B cell (primary cell): ENCODE measurements around the gene CDK11A. TPM values are rescaled to one million over a fixed set of nuclear protein-coding genes. Genes with fewer than 3 reads are reported as not detected.

Experiments
- ATAC-seq: fragments of 200-7000 bp; cut with Tn5 transposase; one replicate; pipeline ENCODE4 v1.10.0; 2021; ENCODE audit warnings: low read depth, mild to moderate bottlenecking, moderate number of reproducible peaks, moderate library complexity
- CTCF ChIA-PET: fragments of 350-600 bp; sonication (Branson Sonifier 250); formaldehyde crosslinking; loops from one replicate; lab custom pipeline; 2021; ENCODE audit warnings: antibody characterized with exemption, inconsistent platforms; lab: Charles Lee
- POLR2A ChIA-PET: fragments of 350-600 bp; sonication (Branson Sonifier 250); formaldehyde crosslinking; loops from one replicate; lab custom pipeline; 2021; ENCODE audit warnings: antibody characterized with exemption; lab: Charles Lee
- DNase-seq: peaks from one replicate; pipeline ENCODE4 v3.0.0; 2013
- H2AFZ ChIP-seq: 2 replicates; pipeline ENCODE4 v1.6.1; 2012; ENCODE audit warnings: mild to moderate bottlenecking, low read depth, low read length; ENCODE audit not compliant: insufficient read depth, poor library complexity, severe bottlenecking
- H3K27ac ChIP-seq, 2 donors: 1 replicate in 1 of 2; 2 replicates in 1 of 2; pipeline ENCODE4 v1.5.1; 2012 to 2013; ENCODE audit warnings: low read length in 2 of 2, mild to moderate bottlenecking in 2 of 2, moderate library complexity in 1 of 2
- H3K27me3 ChIP-seq, 4 experiments: fragments of 200-600 bp in 1 of 4; sonication (generic) in 1 of 4; replicated peaks in 1 of 4; 1 replicate in 2 of 4; 2 replicates in 2 of 4; pipeline versions ENCODE4 v1.6.1 to v1.7.0; 2013 to 2016; ENCODE audit warnings: low read length in 3 of 4, mild to moderate bottlenecking in 2 of 4, mixed read lengths in 1 of 4, moderate library complexity in 1 of 4; ENCODE audit not compliant: insufficient read depth in 4 of 4, control insufficient read depth in 3 of 4; ENCODE audit errors: control extremely low read depth in 1 of 4
- H3K36me3 ChIP-seq, 2 experiments: replicated peaks in 1 of 2; 1 replicate in 1 of 2; 2 replicates in 1 of 2; pipeline versions ENCODE4 v1.6.1 to v1.7.1; 2013; ENCODE audit warnings: low read length in 1 of 2; ENCODE audit not compliant: insufficient read depth in 2 of 2, control insufficient read depth in 1 of 2; ENCODE audit errors: control extremely low read depth in 1 of 2, extremely low read depth in 1 of 2
- H3K4me1 ChIP-seq, 2 donors: fragments of 200-600 bp in 1 of 2; sonication (generic) in 1 of 2; 1 replicate in 1 of 2; 2 replicates in 1 of 2; pipeline versions ENCODE4 v1.5.1 to v1.6.1; 2013 to 2017; ENCODE audit warnings: low read length in 2 of 2; ENCODE audit not compliant: control insufficient read depth in 2 of 2, insufficient read depth in 2 of 2
- H3K4me2 ChIP-seq: replicated peaks from 2 replicates; pipeline ENCODE3; 2012; ENCODE audit warnings: mild to moderate bottlenecking, low read depth, low read length; ENCODE audit not compliant: poor library complexity, severe bottlenecking
- H3K4me3 ChIP-seq, 5 experiments: fragments of 200-600 bp in 1 of 5; sonication (generic) in 1 of 5; 1 replicate in 3 of 5; 2 replicates in 2 of 5; pipeline versions ENCODE4 v1.5.1 to v1.7.0; 2011 to 2016; ENCODE audit warnings: low read length in 4 of 5, mild to moderate bottlenecking in 4 of 5, low read depth in 2 of 5, control low read depth in 1 of 5, moderate library complexity in 1 of 5; ENCODE audit not compliant: insufficient read depth in 1 of 5; ENCODE audit errors: control extremely low read depth in 1 of 5, extremely low read depth in 1 of 5
- H3K79me2 ChIP-seq: fragments of 200-600 bp; sonication (generic); one replicate; pipeline ENCODE4 v1.6.0; 2016; ENCODE audit warnings: low read length; ENCODE audit not compliant: control insufficient read depth, insufficient read depth
- H3K9ac ChIP-seq: fragments of 200-600 bp; sonication (generic); 2 replicates; pipeline ENCODE4 v1.6.1; 2017; ENCODE audit warnings: mild to moderate bottlenecking, low read length, moderate library complexity
- H3K9me3 ChIP-seq, 3 donors: one replicate each; pipeline versions ENCODE4 v1.6.1 to v1.7.1; 2013; ENCODE audit warnings: low read length in 2 of 3; ENCODE audit not compliant: control insufficient read depth in 2 of 3, insufficient read depth in 1 of 3; ENCODE audit errors: control extremely low read depth in 1 of 3
- H4K20me1 ChIP-seq: 2 replicates; pipeline ENCODE4 v1.6.0; 2012; ENCODE audit warnings: mild to moderate bottlenecking, low read length; ENCODE audit not compliant: insufficient read depth, control insufficient read depth, poor library complexity, severe bottlenecking
- H3K27ac Mint-ChIP-seq: one replicate; pipeline ENCODE4 v1.8.0; 2021; ENCODE audit warnings: mixed read lengths
- H3K27me3 Mint-ChIP-seq: one replicate; pipeline ENCODE4 v1.8.0; 2021; ENCODE audit warnings: mixed read lengths
- H3K4me1 Mint-ChIP-seq: one replicate; pipeline ENCODE4 v1.8.0; 2021; ENCODE audit warnings: mixed read lengths
- H3K4me3 Mint-ChIP-seq: one replicate; pipeline ENCODE4 v1.8.0; 2021; ENCODE audit warnings: mixed read lengths
- H3K9me3 Mint-ChIP-seq: one replicate; pipeline ENCODE4 v1.8.0; 2022; ENCODE audit warnings: mixed read lengths; ENCODE audit not compliant: insufficient read depth
- CTCF ChIP-seq: fragments of 200-600 bp; IDR thresholded peaks from one replicate; pipeline ENCODE4 v1.8.0; 2022; ENCODE audit warnings: antibody characterized with exemption, mild to moderate bottlenecking
- EZH2 ChIP-seq: IDR thresholded peaks from 2 replicates; pipeline ENCODE4 v1.6.1; 2012; ENCODE audit warnings: borderline replicate concordance, low read depth, mild to moderate bottlenecking, moderate library complexity, low read length; ENCODE audit not compliant: insufficient read depth, poor library complexity, severe bottlenecking
- WGBS: methylation state at CpG from one replicate; pipeline ENCODE4 v1.1.5; 2013; ENCODE audit warnings: missing lambda C conversion rate; ENCODE audit not compliant: insufficient coverage; 5-methylcytosine and 5-hydroxymethylcytosine counted together
- intact Hi-C: fragments of 100-400 bp; cut with micrococcal nuclease; formaldehyde crosslinking; loops from one replicate; pipeline ENCODE4 v1.10.0; 2022
- polyA plus RNA-seq: library from polyadenylated mRNA; depleted of rRNA; stranded (reverse); fragments of >200 nt; gene quantifications from 2 replicates; pipeline ENCODE4 v1.2.3, GENCODE V29; 2012
- total RNA-seq, 2 donors: library from RNA; stranded (reverse); fragments of 120-200 nt in 1 of 2; gene quantifications; 1 replicate in 1 of 2; 2 replicates in 1 of 2; pipeline versions ENCODE4 v1.2.3 to v1.2.4, GENCODE V29; 2013 to 2022

The CDK11A gene
- total and polyA plus RNA-seq, 2 donors (not counting 1 experiment from before 2014, with no cell fraction given) = 82.1 to 138 TPM

DNA sequence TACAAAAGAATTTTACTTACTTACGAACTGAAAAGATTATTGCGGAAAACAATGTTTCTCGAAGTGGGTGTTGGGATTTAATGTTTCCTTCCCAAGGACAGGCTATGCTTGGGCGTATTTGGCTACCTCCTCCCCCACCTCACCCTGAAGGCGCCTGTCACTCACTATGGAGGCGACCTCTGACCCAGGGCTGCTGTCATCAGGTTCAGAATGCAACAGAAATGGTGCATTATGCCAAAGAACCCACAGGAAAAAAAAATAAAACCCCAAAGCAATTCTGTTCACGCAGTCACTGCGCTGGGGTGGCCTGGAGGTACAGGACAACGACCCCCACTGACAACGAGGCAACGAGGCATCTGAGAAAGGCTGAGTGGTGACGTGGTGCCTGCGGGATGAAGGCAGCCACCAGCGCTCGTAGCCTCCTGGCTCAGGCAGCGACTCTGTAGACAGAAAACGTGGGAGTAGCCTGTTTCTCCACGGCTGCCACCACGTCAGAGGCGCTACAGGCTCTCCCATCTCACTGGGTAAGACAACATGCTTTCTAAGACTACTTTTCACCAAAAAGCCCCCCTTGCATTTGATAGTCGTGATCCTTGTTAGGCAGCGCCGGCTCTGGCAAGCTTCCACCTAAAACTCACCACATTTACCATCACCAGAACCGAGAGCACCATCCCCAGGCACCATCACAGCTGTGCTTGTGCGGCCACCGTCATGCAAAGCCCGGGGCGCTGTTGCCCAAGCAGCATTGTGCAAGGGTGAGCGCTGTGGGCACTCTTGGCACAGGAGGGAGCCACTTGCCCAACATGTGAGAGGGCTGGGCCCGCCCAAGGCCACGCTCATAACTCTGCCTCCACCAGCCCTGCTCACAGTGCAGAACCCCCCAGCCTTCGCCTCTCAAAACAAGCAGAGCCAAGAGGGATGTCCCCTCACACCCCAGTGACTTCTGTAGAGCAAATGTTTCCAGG is 39.8 kb upstream of the CDK11A start:
- WGBS = 96% methylated on average over 27 of the region's 32 CpGs
- no peak for TF ChIP-seq CTCF
- TF ChIP-seq EZH2 = no peak
- H3K4me3 ChIP-seq = no peak overlapping the region
- Mint-ChIP-seq H3K4me1 (peaks cover 5% of the 10 kb centered on the region), H3K27me3 (no peaks in the 10 kb centered on the region), H3K27ac (no peak overlapping the region), H3K4me3 (no peak overlapping the region), H3K9me3 (no peaks in the 10 kb centered on the region)
- ChIA-PET CTCF (interaction anchor here (1.8 kb wide), 1 partner anchor 145 kb away, joined by 8 read pairs; no protein-coding TSS in a partner anchor), POLR2A (no interaction called here)
- no peak overlapping the region for H3K4me2 ChIP-seq
- no peaks in the 10 kb centered on the region for H3K27me3 ChIP-seq
- no peak overlapping the region for H3K9ac ChIP-seq
- intact Hi-C loops = no loop called here
- no peaks in the 10 kb centered on the region for H3K4me1 ChIP-seq
- peaks cover 0 to 89% of the 10 kb centered on the region in 2 experiments for H3K36me3 ChIP-seq
- DNase-seq (peak; percentile 41), ATAC-seq (peak; percentile 47)
- no peak overlapping the region for H2AFZ ChIP-seq
- peaks cover 100% of the 10 kb centered on the region for H3K79me2 ChIP-seq
- no peak overlapping the region for H3K27ac ChIP-seq
- H3K9me3 ChIP-seq = no peaks in the 10 kb centered on the region
- peaks cover 83% of the 10 kb centered on the region for H4K20me1 ChIP-seq
